Sigmoid colon (tissue), 3 donors: ENCODE data around the gene OR2L8.

Experiments
- POLR2A ChIP-seq, 2 donors: fragments of 450-650 bp; IDR thresholded peaks; one replicate each; pipeline ENCODE4 v1.6.1; 2016; ENCODE audit warnings: antibody characterized with exemption in 2 of 2, mild to moderate bottlenecking in 2 of 2, moderate library complexity in 2 of 2
- TF ChIP-seq, protein P1 (sequence below), 4 experiments: fragments of 450-650 bp in 3 of 4; fragments of 200-600 bp in 1 of 4; IDR thresholded peaks; one replicate each; pipeline ENCODE4 v1.5.1; 2016 to 2019; ENCODE audit warnings: antibody characterized with exemption in 4 of 4, mild to moderate bottlenecking in 3 of 4, moderate library complexity in 2 of 4

DNA sequence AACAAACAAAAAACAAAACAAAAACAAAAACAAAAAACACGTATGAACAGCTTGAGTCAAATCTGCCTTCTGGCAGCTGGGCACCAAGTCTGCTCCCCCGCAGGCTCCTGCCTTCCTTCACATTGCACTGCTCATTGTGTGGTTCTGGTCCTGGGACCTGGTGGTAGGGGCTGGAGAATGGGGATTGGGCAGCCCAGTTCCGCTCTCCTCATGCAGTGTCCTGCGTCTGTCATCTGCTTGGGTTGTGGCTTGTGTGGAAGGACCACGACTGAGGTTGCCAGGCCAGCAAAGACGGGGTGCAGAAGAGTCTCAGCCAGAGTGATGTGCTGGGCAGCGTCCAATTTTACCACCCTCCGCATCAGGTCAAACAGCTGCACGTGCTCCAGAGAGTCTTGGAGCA, 12.9 kb upstream of the OR2L8 start:
- TF ChIP-seq, protein P1, sequence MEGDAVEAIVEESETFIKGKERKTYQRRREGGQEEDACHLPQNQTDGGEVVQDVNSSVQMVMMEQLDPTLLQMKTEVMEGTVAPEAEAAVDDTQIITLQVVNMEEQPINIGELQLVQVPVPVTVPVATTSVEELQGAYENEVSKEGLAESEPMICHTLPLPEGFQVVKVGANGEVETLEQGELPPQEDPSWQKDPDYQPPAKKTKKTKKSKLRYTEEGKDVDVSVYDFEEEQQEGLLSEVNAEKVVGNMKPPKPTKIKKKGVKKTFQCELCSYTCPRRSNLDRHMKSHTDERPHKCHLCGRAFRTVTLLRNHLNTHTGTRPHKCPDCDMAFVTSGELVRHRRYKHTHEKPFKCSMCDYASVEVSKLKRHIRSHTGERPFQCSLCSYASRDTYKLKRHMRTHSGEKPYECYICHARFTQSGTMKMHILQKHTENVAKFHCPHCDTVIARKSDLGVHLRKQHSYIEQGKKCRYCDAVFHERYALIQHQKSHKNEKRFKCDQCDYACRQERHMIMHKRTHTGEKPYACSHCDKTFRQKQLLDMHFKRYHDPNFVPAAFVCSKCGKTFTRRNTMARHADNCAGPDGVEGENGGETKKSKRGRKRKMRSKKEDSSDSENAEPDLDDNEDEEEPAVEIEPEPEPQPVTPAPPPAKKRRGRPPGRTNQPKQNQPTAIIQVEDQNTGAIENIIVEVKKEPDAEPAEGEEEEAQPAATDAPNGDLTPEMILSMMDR (IDR thresholded peaks at IDR 0.05), result no peak
- TF ChIP-seq POLR2A (IDR thresholded peaks at IDR 0.05), result no peak
